Measurements from ENCODE around the gene CREBBP. TPM values are rescaled to one million over a fixed set of nuclear protein-coding genes. Genes with fewer than 3 reads are reported as not detected.

CREBBP gene
- total and polyA plus RNA-seq, 2 donors from 2014 or later, result 5.9 to 74.6 TPM

GRCh38 chr16:3780570-3780969 is 99.9 kb downstream of the CREBBP start:
- no peak overlapping the region for H3K9ac ChIP-seq (ENCODE audit: low read length in 3 of 3)
- peaks cover 6 to 56% (median 31%) of the 10 kb centered on the region in 3 donors for H3K36me3 ChIP-seq (ENCODE audit: control insufficient read depth in 2 of 3, insufficient read depth in 3 of 3, low read length in 3 of 3)
- intact Hi-C loops (cut with DNase I), result no loop called here
- H3K27ac ChIP-seq (ENCODE audit: low read depth in 2 of 2, low read length in 2 of 2), result no peak overlapping the region
- DNase-seq, result peak in 1 of 5 donors; percentile 25
- peaks cover 0 to 2% (median 0%) of the 10 kb centered on the region in 3 donors for H3K4me1 ChIP-seq (ENCODE audit: control insufficient read depth in 2 of 3, insufficient read depth in 2 of 3, low read depth in 1 of 3, low read length in 3 of 3)
- H3K9me3 ChIP-seq (ENCODE audit: control insufficient read depth in 2 of 3, insufficient read depth in 1 of 3, low read length in 3 of 3), result no peaks in the 10 kb centered on the region
- H3K27me3 ChIP-seq (ENCODE audit: control insufficient read depth, insufficient read depth, low read length), result no peaks in the 10 kb centered on the region
- H3K4me3 ChIP-seq (ENCODE audit: low read length in 3 of 3), result no peak overlapping the region
- FAIRE-seq, result no peak
- TF ChIP-seq CTCF (IDR thresholded peaks at IDR 0.05; ENCODE audit: borderline replicate concordance, extremely low read depth, insufficient read depth), result no peak

- H3K27me3 ChIP-seq (ENCODE audit: control insufficient read depth, insufficient read depth, low read length), result no peaks in the 10 kb centered on the region
- H3K27ac ChIP-seq (ENCODE audit: low read depth in 2 of 2, low read length in 2 of 2), result no peak overlapping the region
- intact Hi-C loops (cut with DNase I), result no loop called here
- FAIRE-seq (no peak), DNase-seq (no peak)
- H3K4me3 ChIP-seq (ENCODE audit: low read length in 3 of 3), result no peak overlapping the region
- H3K9ac ChIP-seq (ENCODE audit: low read length in 3 of 3), result no peak overlapping the region
- peaks cover 0 to 3% (median 0%) of the 10 kb centered on the region in 3 donors for H3K4me1 ChIP-seq (ENCODE audit: control insufficient read depth in 2 of 3, insufficient read depth in 2 of 3, low read depth in 1 of 3, low read length in 3 of 3)
- H3K9me3 ChIP-seq (ENCODE audit: control insufficient read depth in 2 of 3, insufficient read depth in 1 of 3, low read length in 3 of 3), result no peaks in the 10 kb centered on the region
- TF ChIP-seq CTCF (IDR thresholded peaks at IDR 0.05; ENCODE audit: borderline replicate concordance, extremely low read depth, insufficient read depth), result no peak
- H3K36me3 ChIP-seq (ENCODE audit: control insufficient read depth in 2 of 3, insufficient read depth in 3 of 3, low read length in 3 of 3), result peaks cover 6 to 64% (median 46%) of the 10 kb centered on the region in 3 donors
These were observed 104.2 kb downstream of the CREBBP start for GRCh38 chr16:3776316-3776715.

GRCh38 chr16:3774819-3775218 is 105.7 kb downstream of the CREBBP start:
- H3K27me3 ChIP-seq (ENCODE audit: control insufficient read depth, insufficient read depth, low read length), result no peaks in the 10 kb centered on the region
- H3K36me3 ChIP-seq (ENCODE audit: control insufficient read depth in 2 of 3, insufficient read depth in 3 of 3, low read length in 3 of 3), result peaks cover 6 to 66% (median 49%) of the 10 kb centered on the region in 3 donors
- H3K9ac ChIP-seq (ENCODE audit: low read length in 3 of 3), result no peak overlapping the region
- intact Hi-C loops (cut with DNase I), result no loop called here
- no peak for FAIRE-seq
- no peak overlapping the region for H3K4me3 ChIP-seq (ENCODE audit: low read length in 3 of 3)
- no peak for TF ChIP-seq CTCF (IDR thresholded peaks at IDR 0.05; ENCODE audit: borderline replicate concordance, extremely low read depth, insufficient read depth)
- H3K4me1 ChIP-seq (ENCODE audit: control insufficient read depth in 2 of 3, insufficient read depth in 2 of 3, low read depth in 1 of 3, low read length in 3 of 3), result peaks cover 0 to 3% (median 0%) of the 10 kb centered on the region in 3 donors
- DNase-seq, result no peak
- H3K27ac ChIP-seq (ENCODE audit: low read depth in 2 of 2, low read length in 2 of 2), result no peak overlapping the region
- H3K9me3 ChIP-seq (ENCODE audit: control insufficient read depth in 2 of 3, insufficient read depth in 1 of 3, low read length in 3 of 3), result no peaks in the 10 kb centered on the region

Measured in kidney (tissue), 14 donors.